Activated T-helper 1 cell treated with anti-CD3 and anti-CD28 coated beads, Interleukin-2, amount 50 U/mL, for 16 hours (primary cell): ENCODE data around the gene OR2AJ1.
A peak's percentile ranks its signal among the peaks of the same experiment; 100 is the strongest.

Source experiments
- DNase-seq, 2 donors: peaks; one replicate each; pipeline ENCODE4 v3.0.0-alpha.2; 2020; ENCODE audit warnings: low read depth in 1 of 2, low spot score in 1 of 2

OR2AJ1 gene

GRCh38 chr1:247924868-247925267 is at the start of gene OR2AJ1:
OR2AJ1 (plus strand) TSS chr1:247924889; CDS start chr1:247933769, 8,880 bp downstream.
- no peak for DNase-seq

- no peak for DNase-seq
Measured at GRCh38 chr1:247883346-247883745, 41.3 kb upstream of the OR2AJ1 start.

GRCh38 chr1:247884797-247885413 is 39.8 kb upstream of the OR2AJ1 start:
- no peak for DNase-seq

GRCh38 chr1:247895163-247895637 is 29.5 kb upstream of the OR2AJ1 start, which contains the start of gene OR2W3:
OR2W3 (plus strand) TSS chr1:247895587; CDS start chr1:247895587, 0 bp downstream.
- DNase-seq: no peak

- no peak for DNase-seq
Measured at GRCh38 chr1:247895976-247896375, 28.7 kb upstream of the OR2AJ1 start.

- DNase-seq: no peak
Measured at GRCh38 chr1:247904122-247904521, 20.6 kb upstream of the OR2AJ1 start.

GRCh38 chr1:247905181-247905580 is 19.5 kb upstream of the OR2AJ1 start:
- no peak for DNase-seq

- DNase-seq: no peak
Measured at GRCh38 chr1:247905910-247906503, 18.7 kb upstream of the OR2AJ1 start.

- no peak for DNase-seq
Measured at GRCh38 chr1:247906504-247907047, 18.1 kb upstream of the OR2AJ1 start.

- DNase-seq: no peak
Measured at GRCh38 chr1:247908766-247909165, 15.9 kb upstream of the OR2AJ1 start.

GRCh38 chr1:247913786-247914185 is 10.9 kb upstream of the OR2AJ1 start:
- no peak for DNase-seq

- no peak for DNase-seq
Measured at GRCh38 chr1:247914941-247915662, 9.6 kb upstream of the OR2AJ1 start.

GRCh38 chr1:247919952-247920351 is 4.7 kb upstream of the OR2AJ1 start, which contains the start of gene OR2T8:
OR2T8 (plus strand) TSS chr1:247920252; CDS start chr1:247921018, 766 bp downstream.
- DNase-seq: no peak

GRCh38 chr1:247923941-247924340 is 748 bp upstream of the OR2AJ1 start:
- DNase-seq: no peak

- no peak for DNase-seq
Measured at GRCh38 chr1:247933989-247934388, 9.3 kb downstream of the OR2AJ1 start.

- no peak for DNase-seq
Measured at GRCh38 chr1:247935781-247936180, 11.1 kb downstream of the OR2AJ1 start.

GRCh38 chr1:247936415-247936814 is 11.7 kb downstream of the OR2AJ1 start:
- DNase-seq: no peak

- DNase-seq: peak in 1 of 2 donors; percentile 77
Measured at GRCh38 chr1:247936965-247937734, 12.5 kb downstream of the OR2AJ1 start.

GRCh38 chr1:247942624-247943023 is 17.9 kb downstream of the OR2AJ1 start:
- no peak for DNase-seq

- no peak for DNase-seq
Measured at GRCh38 chr1:247948558-247948957, 23.9 kb downstream of the OR2AJ1 start, which contains the start of gene OR2L8. OR2L8 (plus strand) TSS chr1:247948858; CDS start chr1:247948858, 0 bp downstream.

- no peak for DNase-seq
Measured at GRCh38 chr1:247953408-247953807, 28.7 kb downstream of the OR2AJ1 start.
